ENCODE data around the gene DLGAP4. TPM values are rescaled to one million over a fixed set of nuclear protein-coding genes. Genes with fewer than 3 reads are reported as not detected.
A peak's percentile ranks its signal among the peaks of the same experiment; 100 is the strongest.

Gene DLGAP4
- polyA plus RNA-seq, 2 of the 4 experiments (the other 2 are of a cell fraction), result 11.9 to 36.7 TPM

DNA sequence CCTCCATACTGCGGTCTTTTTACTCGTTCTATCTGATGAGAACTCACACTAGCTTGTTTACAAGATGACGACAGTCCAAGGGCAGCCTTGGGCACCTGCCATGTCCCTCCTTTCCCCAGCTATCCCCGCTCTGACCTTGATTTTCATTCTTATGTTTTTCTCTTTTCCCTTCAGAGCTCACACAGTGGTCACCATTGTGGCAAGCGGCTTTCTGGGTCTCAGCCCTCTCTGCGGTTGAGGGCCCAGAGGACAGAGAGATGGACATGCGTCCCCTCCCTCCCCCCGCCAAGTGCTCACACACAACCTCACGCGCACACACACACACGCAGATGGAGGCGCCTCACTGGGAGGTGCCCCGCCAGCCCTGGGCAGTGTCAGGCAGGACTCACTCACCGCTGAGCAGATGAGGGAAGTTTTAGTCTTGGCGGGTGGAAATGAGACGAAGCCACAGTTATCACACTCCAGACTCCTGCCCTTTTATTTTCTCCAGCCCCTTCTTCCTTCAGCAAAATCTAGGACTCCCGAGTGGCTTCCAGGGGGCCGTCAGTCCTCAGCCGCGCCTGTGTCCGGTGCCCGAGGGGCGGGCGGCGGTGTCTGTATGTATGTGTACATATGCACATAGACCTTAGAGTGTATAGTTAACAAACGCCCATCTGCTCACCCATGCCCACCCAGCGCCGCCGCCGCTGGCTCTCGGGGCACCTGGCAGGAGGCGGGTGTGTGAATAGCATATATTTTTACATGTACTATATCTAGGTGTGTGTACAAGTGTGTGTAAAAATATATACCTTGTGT is 221.4 kb downstream of the DLGAP4 start:
- TF ChIP-seq FOSL2 (IDR thresholded peaks at IDR 0.05), result no peak
- TF ChIP-seq FOSL2 (CRISPR knock-in tag; IDR thresholded peaks at IDR 0.05), result no peak
- no peak for TF ChIP-seq BHLHE40 (IDR thresholded peaks at IDR 0.05; ENCODE audit: low read depth, low read length)
- no peak for TF ChIP-seq MAZ (IDR thresholded peaks at IDR 0.05; ENCODE audit: borderline replicate concordance, low read depth, low read length)
- TF ChIP-seq, protein P1, sequence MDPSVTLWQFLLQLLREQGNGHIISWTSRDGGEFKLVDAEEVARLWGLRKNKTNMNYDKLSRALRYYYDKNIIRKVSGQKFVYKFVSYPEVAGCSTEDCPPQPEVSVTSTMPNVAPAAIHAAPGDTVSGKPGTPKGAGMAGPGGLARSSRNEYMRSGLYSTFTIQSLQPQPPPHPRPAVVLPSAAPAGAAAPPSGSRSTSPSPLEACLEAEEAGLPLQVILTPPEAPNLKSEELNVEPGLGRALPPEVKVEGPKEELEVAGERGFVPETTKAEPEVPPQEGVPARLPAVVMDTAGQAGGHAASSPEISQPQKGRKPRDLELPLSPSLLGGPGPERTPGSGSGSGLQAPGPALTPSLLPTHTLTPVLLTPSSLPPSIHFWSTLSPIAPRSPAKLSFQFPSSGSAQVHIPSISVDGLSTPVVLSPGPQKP (IDR thresholded peaks at IDR 0.05; ENCODE audit: low read depth, low read length), result no peak
- no peak for TF ChIP-seq CBX2 (IDR thresholded peaks at IDR 0.05; ENCODE audit: borderline replicate concordance, low read depth)
- no peak for TF ChIP-seq ESRRA (IDR thresholded peaks at IDR 0.05; ENCODE audit: borderline replicate concordance, low read length)
- TF ChIP-seq CHD2 (IDR thresholded peaks at IDR 0.05; ENCODE audit: low read length, partially characterized antibody), result no peak
- TF ChIP-seq EHMT2 (IDR thresholded peaks at IDR 0.05; ENCODE audit: low read depth), result no peak
- no peak for TF ChIP-seq NR3C1 (IDR thresholded peaks at IDR 0.05)
- TF ChIP-seq PHF8 (IDR thresholded peaks at IDR 0.05; ENCODE audit: borderline replicate concordance, low read depth), result no peak
- no peak for TF ChIP-seq TP53 (CRISPR knock-in tag; IDR thresholded peaks at IDR 0.05)
- TF ChIP-seq TFCP2L1 (CRISPR knock-in tag; IDR thresholded peaks at IDR 0.05), result no peak
- TF ChIP-seq, protein P2, sequence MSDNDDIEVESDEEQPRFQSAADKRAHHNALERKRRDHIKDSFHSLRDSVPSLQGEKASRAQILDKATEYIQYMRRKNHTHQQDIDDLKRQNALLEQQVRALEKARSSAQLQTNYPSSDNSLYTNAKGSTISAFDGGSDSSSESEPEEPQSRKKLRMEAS (IDR thresholded peaks at IDR 0.05), result no peak
- DNase-seq (ENCODE audit: low read depth in 1 of 2, low spot score in 1 of 2) (no peak), FAIRE-seq (no peak), ATAC-seq (no peak)
- no peak overlapping the region for H3K4me3 ChIP-seq
- no peak overlapping the region for H3K4me2 ChIP-seq
- H3K9me3 ChIP-seq, result no peaks in the 10 kb centered on the region
- 91% methylated on average over 32 of the region's 32 CpGs for WGBS (ENCODE audit: missing lambda C conversion rate)
- ChIA-PET POLR2A (no interaction called here), CTCF (interaction anchor here (0.6 kb wide), 1 partner anchor 58 kb away, joined by 3 read pairs; no protein-coding TSS in a partner anchor)
- H3K27ac ChIP-seq, result no peak overlapping the region
- H3K4me1 ChIP-seq, result no peaks in the 10 kb centered on the region

DNA sequence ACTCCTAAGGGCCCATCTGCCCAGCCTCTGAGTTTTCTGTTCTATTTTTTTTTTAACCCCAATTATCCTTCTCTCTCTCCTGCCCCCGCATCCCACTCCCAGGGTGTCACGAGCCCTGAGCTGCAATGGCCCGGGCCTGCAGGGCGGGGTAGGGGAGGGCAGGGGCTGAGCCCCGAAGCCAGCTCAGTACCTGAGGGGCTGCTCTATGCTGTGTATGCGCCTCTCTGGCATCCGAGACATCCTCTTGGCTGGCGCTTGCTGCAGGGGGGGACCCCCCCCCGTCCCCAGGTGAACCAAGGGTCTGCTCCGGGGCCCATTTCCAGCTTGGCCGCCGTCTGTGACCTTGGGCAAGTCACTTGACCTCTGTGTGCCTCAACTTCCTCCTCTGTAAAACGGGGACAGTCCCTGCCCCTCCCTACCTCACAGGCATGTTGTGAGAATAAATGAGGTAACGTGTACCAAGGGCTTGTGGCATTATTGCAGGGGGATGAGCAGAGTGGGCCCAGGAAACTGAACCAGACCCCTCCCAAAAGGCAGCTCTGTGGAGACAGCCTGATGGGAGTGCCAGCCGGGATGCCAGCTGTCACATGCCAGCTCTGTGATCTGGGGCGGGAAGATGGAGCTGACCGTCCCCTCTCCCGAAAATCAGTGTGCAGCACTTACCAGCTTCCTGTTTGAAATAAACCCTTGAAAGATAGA is 222.2 kb downstream of the DLGAP4 start:
- H3K27ac ChIP-seq, result no peak overlapping the region
- ATAC-seq (no peak), FAIRE-seq (no peak), DNase-seq (ENCODE audit: low read depth in 1 of 2, low spot score in 1 of 2) (no peak)
- no peak overlapping the region for H3K4me3 ChIP-seq
- H3K4me2 ChIP-seq, result no peak overlapping the region
- ChIA-PET POLR2A (no interaction called here), CTCF (interaction anchor here (0.6 kb wide), 1 partner anchor 57 kb away, joined by 3 read pairs; no protein-coding TSS in a partner anchor)
- H3K4me1 ChIP-seq, result no peaks in the 10 kb centered on the region
- no peaks in the 10 kb centered on the region for H3K9me3 ChIP-seq
- TF ChIP-seq HEYL (CRISPR knock-in tag; IDR thresholded peaks at IDR 0.05), result no peak
- TF ChIP-seq ZFP36 (IDR thresholded peaks at IDR 0.05; ENCODE audit: borderline replicate concordance, partially characterized antibody), result no peak
- TF ChIP-seq ESRRA (IDR thresholded peaks at IDR 0.05; ENCODE audit: borderline replicate concordance, low read length), result peak; percentile 74; the same call in 1 of the 2 replicates
- 85% methylated on average over 14 of the region's 18 CpGs for WGBS (ENCODE audit: missing lambda C conversion rate)

DNA sequence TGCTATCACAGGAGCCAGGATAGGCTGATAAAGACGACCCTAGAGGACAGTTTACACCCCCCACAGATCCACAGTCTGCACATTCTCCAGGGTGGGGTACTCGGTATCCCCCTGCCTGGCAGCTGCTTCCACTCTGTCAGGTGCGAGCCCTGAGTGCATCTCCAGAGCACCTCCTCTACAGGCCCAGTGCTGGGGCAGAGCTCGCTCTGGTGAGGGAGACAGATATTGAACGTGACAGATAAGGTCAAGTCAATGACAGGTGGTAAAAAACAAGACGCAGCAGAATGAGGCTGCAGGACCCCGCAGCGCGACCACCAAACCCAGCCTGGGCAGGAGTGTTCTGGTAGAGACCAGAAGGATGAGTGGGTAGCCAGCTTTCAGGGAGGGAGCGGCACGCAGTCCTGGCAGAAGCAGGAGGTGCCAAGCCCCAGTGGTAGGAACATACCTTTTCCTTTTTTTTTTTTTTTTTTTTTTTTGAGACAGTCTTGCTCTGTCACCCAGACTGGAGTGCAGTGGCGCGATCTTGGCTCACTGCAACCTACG is 222.8 kb downstream of the DLGAP4 start:
- Histone ChIP-seq H3K27ac (no peak overlapping the region), H3K9me3 (no peaks in the 10 kb centered on the region), H3K4me2 (no peak overlapping the region), H3K4me1 (no peaks in the 10 kb centered on the region), H3K4me3 (no peak overlapping the region)
- WGBS (ENCODE audit: missing lambda C conversion rate), result 89% methylated on average over 13 of the region's 14 CpGs
- ChIA-PET CTCF (no interaction called here), POLR2A (no interaction called here)
- DNase-seq (ENCODE audit: low read depth in 1 of 2, low spot score in 1 of 2), result no peak
- no peak for ATAC-seq
- no peak for FAIRE-seq
- TF ChIP-seq EHMT2 (IDR thresholded peaks at IDR 0.05; ENCODE audit: low read depth), result no peak
- no peak for TF ChIP-seq ZNF302 (CRISPR knock-in tag; IDR thresholded peaks at IDR 0.05)
- no peak for TF ChIP-seq MYC (IDR thresholded peaks at IDR 0.05; ENCODE audit: borderline replicate concordance, low read length)
- TF ChIP-seq, protein P3, sequence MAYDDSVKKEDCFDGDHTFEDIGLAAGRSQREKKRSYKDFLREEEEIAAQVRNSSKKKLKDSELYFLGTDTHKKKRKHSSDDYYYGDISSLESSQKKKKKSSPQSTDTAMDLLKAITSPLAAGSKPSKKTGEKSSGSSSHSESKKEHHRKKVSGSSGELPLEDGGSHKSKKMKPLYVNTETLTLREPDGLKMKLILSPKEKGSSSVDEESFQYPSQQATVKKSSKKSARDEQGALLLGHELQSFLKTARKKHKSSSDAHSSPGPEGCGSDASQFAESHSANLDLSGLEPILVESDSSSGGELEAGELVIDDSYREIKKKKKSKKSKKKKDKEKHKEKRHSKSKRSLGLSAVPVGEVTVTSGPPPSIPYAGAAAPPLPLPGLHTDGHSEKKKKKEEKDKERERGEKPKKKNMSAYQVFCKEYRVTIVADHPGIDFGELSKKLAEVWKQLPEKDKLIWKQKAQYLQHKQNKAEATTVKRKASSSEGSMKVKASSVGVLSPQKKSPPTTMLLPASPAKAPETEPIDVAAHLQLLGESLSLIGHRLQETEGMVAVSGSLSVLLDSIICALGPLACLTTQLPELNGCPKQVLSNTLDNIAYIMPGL (CRISPR knock-in tag; IDR thresholded peaks at IDR 0.05; ENCODE audit: borderline replicate concordance), result no peak
- TF ChIP-seq HOXB13 (CRISPR knock-in tag; IDR thresholded peaks at IDR 0.05; ENCODE audit: low read depth), result no peak
